ENCODE results near the gene OTOGL. TPM values are rescaled to one million over a fixed set of nuclear protein-coding genes. Genes with fewer than 3 reads are reported as not detected.

The OTOGL gene
- total RNA-seq, 2 donors from 2014 or later, result 0.14 to 0.81 TPM

DNA sequence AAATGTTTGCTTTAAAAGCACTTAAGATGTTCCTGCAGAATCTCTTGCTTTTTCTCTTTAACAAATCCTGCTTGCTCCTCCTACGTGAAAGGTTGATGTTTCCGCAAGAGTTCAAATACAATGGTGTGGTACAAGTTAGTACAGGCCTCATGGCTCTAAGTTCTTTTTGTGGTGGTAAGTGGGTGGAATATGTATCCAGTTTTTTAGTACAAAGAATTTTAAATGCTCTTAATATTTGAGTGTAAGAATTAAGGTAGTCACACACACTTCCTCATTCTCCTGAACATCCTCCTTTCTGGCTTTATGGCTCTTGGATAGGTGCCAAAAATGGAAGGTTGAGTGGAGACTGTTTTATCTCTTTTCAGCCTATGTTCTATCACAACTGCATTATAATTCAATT lies 1.8 kb downstream of the OTOGL start:
- TF ChIP-seq, protein P1, sequence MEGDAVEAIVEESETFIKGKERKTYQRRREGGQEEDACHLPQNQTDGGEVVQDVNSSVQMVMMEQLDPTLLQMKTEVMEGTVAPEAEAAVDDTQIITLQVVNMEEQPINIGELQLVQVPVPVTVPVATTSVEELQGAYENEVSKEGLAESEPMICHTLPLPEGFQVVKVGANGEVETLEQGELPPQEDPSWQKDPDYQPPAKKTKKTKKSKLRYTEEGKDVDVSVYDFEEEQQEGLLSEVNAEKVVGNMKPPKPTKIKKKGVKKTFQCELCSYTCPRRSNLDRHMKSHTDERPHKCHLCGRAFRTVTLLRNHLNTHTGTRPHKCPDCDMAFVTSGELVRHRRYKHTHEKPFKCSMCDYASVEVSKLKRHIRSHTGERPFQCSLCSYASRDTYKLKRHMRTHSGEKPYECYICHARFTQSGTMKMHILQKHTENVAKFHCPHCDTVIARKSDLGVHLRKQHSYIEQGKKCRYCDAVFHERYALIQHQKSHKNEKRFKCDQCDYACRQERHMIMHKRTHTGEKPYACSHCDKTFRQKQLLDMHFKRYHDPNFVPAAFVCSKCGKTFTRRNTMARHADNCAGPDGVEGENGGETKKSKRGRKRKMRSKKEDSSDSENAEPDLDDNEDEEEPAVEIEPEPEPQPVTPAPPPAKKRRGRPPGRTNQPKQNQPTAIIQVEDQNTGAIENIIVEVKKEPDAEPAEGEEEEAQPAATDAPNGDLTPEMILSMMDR (IDR thresholded peaks at IDR 0.05), result no peak
- Histone ChIP-seq H3K9me3 (no peaks in the 10 kb centered on the region), H3K27ac (no peak overlapping the region), H3K4me3 (no peak overlapping the region), H3K27me3 (replicated peaks; ENCODE audit: insufficient read depth) (no peaks in the 10 kb centered on the region), H3K36me3 (no peaks in the 10 kb centered on the region), H3K4me1 (ENCODE audit: control insufficient read depth in 1 of 2, low read depth in 2 of 2) (peaks cover 0 to 14% of the 10 kb centered on the region in 2 donors)
- DNase-seq (ENCODE audit: low spot score) (no peak), ATAC-seq (ENCODE audit: insufficient number of reproducible peaks, low FRiP score, low read depth) (no peak)

DNA sequence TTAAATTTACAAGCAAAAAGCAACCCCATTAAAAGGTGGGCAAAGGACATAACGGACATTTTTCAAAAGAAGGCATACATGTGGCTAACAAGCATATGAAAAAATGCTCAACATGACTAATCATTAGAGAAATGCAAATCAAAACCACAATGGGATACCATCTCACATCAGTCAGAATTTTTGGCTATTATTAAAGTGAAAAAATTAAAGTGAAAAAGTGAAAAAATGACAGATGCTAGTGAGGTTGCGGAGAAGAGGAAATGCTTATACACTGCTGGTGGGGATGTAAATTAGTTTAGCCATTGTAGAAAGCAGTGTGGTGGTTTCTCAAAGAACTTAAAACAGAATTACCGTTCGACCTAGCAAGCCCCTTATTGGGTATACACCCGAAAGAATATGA lies 7.9 kb downstream of the OTOGL start:
- H3K27me3 ChIP-seq (replicated peaks; ENCODE audit: insufficient read depth), result no peaks in the 10 kb centered on the region
- no peaks in the 10 kb centered on the region for H3K9me3 ChIP-seq
- H3K36me3 ChIP-seq, result no peaks in the 10 kb centered on the region
- H3K4me1 ChIP-seq (ENCODE audit: control insufficient read depth in 1 of 2, low read depth in 2 of 2), result no peaks in the 10 kb centered on the region
- no peak for ATAC-seq (ENCODE audit: insufficient number of reproducible peaks, low FRiP score, low read depth)
- DNase-seq (ENCODE audit: low spot score), result no peak
- H3K4me3 ChIP-seq, result no peak overlapping the region
- H3K27ac ChIP-seq, result no peak overlapping the region
- TF ChIP-seq, protein P1 (IDR thresholded peaks at IDR 0.05), result no peak

DNA sequence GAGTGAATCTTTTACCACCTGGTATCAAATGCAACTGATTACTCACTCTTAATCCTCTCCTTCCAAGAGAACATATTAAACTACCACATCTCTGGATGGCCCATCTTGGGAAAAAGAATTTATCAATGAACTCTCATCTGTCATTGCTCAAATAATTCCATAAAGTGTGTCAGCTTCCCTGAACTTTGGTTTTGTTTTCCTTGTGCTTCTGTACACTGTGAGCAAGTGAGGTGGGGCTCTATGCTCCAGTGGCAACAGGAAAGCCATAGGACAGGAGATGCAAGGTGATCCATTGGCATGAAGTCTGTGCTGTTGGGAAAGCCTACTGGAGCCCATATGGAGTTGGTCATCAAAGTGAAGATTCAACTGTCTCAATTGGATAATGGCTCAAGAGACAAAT lies 17.4 kb downstream of the OTOGL start:
- Histone ChIP-seq H3K9me3 (peaks cover 7% of the 10 kb centered on the region), H3K27ac (no peak overlapping the region), H3K27me3 (replicated peaks; ENCODE audit: insufficient read depth) (no peaks in the 10 kb centered on the region), H3K4me3 (no peak overlapping the region), H3K4me1 (ENCODE audit: control insufficient read depth in 1 of 2, low read depth in 2 of 2) (peaks cover 31 to 35% of the 10 kb centered on the region in 2 donors), H3K36me3 (no peaks in the 10 kb centered on the region)
- TF ChIP-seq, protein P1 (IDR thresholded peaks at IDR 0.05), result no peak
- ATAC-seq (ENCODE audit: insufficient number of reproducible peaks, low FRiP score, low read depth) (no peak), DNase-seq (ENCODE audit: low spot score) (no peak)

DNA sequence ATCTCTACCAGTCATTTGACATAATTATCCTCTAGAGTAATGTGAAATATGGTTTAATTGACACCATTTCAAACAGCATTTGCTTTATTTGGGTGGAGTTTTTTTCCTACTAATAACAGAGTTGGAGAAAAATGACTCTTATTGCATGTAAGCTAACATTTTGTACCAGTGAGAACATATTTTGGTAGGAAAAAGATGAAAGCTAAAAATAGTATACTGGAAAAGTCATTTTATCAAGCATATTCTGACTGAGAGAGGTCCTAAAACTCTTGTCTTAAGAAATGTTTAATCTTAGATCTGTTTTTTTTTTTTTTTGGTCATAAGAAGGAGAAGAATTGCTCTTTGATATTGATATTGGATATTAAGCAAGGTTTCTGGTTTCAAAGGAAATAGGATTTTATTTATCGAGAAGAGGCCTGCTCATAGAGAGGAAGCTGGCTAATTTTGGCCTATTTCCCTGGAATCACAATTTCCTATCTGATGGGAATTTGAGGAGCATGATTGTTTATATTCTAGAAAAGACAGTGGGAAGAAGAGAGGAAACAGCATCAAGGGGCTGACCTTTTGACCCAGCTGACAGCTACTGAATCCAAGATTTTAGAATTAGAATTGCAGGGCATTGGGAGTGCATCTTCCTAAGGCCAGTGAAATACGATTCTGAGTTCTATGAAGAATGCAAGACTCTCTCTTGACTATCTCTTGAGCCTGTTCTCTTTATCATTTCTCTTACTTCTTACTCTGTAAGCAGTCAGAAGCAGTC lies 19.4 kb downstream of the OTOGL start:
- Histone ChIP-seq H3K36me3 (no peaks in the 10 kb centered on the region), H3K4me3 (no peak overlapping the region), H3K9me3 (peaks cover 3% of the 10 kb centered on the region), H3K27me3 (replicated peaks; ENCODE audit: insufficient read depth) (no peaks in the 10 kb centered on the region), H3K4me1 (ENCODE audit: control insufficient read depth in 1 of 2, low read depth in 2 of 2) (peaks cover 37 to 38% of the 10 kb centered on the region in 2 donors), H3K27ac (peak overlapping the region; percentile 66 to 68)
- TF ChIP-seq, protein P1 (IDR thresholded peaks at IDR 0.05), result no peak
- DNase-seq (ENCODE audit: low spot score), result no peak
- ATAC-seq (ENCODE audit: insufficient number of reproducible peaks, low FRiP score, low read depth), result no peak

DNA sequence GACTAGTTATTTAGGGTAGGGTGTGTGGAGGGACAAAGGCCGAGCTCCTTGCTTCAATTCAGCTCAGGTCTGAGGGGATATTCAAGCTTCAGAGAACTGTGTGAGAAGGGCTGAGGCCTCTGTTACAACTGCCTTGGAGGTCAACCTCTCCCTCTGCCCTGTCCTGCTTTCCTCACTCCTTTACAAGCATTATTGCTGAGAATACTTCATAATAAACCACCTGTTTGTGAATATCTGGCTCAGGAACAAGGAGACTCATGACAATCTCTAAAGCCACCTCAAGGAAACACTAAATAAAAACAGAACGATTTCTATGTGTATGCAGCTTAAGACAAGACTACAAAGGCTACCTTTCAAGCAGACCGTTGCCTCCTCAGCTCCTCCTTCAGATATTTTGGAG lies 21.7 kb downstream of the OTOGL start:
- no peaks in the 10 kb centered on the region for H3K27me3 ChIP-seq (replicated peaks; ENCODE audit: insufficient read depth)
- H3K27ac ChIP-seq, result no peak overlapping the region
- DNase-seq (ENCODE audit: low spot score), result no peak
- no peak overlapping the region for H3K4me3 ChIP-seq
- H3K4me1 ChIP-seq (ENCODE audit: control insufficient read depth in 1 of 2, low read depth in 2 of 2), result peaks cover 37 to 38% of the 10 kb centered on the region in 2 donors
- H3K9me3 ChIP-seq, result no peaks in the 10 kb centered on the region
- TF ChIP-seq, protein P1 (IDR thresholded peaks at IDR 0.05), result no peak
- H3K36me3 ChIP-seq, result no peaks in the 10 kb centered on the region
- no peak for ATAC-seq (ENCODE audit: insufficient number of reproducible peaks, low FRiP score, low read depth)

Measured in thoracic aorta (tissue), 2 donors.